GM18498 (cell line): Measurements from ENCODE around the gene HIBCH.
"Not testable (repeated sequence)": the region's sequence is repeated elsewhere in the genome, so short reads cannot be mapped to it uniquely, and the experiment has no call there.

ENCODE experiments used
- ATAC-seq: cut with Tn5 transposase; IDR thresholded peaks from one replicate; pipeline ENCODE4 v1.9.1; 2021; ENCODE audit warnings: mild to moderate bottlenecking, moderate library complexity; ENCODE audit not compliant: unreplicated experiment

The HIBCH gene

DNA sequence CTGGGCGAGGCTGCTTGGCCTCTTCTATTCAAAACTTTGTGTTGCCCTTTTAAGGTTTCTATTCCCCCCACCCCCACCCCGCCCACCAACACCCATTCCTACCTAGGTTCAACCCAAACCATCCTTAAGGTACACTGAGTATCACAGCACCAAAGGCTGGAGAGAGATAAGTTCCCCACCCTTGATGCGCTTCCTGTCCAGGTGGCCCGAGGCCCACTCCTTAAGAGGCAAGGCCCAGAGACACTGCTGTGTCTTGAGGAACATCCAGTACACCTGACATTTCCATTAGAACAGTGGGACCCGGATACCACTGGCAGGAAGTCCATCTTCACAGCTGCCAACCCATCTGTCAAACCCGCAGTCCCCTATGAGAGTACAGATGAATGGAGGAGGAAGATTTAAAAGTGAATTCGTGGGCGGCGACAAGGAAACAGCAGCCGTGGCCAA is 23.5 kb upstream of the HIBCH start:
- no peak for ATAC-seq

DNA sequence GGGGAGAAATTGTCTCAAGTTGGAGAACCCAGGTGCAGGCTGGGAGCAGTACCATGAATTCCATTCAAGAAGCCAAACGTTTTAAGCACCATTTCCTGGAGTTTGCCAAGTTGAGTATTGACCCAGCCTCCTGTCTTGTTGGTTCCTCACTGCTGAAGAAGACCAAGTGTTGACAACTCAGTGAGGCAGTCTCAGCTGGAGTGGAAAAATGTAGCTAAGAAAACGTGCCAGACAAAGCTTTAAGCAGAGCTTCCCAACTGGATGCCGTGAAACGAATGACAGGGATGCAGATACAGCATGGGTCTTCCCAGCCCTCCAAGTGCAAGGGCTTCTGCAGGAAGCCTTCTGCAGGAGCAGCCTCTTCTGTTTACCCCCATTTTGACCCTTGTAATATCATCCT is 23.0 kb upstream of the HIBCH start:
- ATAC-seq = no peak

DNA sequence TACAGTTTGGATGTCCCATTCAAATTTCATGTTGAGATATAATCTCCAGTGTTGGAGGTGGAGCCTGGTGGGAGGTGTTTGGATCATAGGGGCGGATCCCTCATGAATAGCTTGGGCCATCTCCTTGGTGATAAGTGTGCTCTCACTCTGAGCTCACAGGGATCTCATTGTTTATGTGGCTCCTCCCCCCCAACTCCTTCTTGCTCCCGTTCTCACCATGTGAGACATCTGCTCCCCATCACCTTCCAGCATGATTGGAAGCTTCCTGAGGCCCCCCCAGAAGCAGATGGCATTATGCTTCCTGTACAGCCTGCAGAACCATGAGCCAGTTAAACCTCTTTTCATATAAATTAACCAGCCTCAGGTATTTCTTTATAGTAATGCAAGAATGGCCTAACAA is 20.7 kb upstream of the HIBCH start:
- ATAC-seq = no peak

DNA sequence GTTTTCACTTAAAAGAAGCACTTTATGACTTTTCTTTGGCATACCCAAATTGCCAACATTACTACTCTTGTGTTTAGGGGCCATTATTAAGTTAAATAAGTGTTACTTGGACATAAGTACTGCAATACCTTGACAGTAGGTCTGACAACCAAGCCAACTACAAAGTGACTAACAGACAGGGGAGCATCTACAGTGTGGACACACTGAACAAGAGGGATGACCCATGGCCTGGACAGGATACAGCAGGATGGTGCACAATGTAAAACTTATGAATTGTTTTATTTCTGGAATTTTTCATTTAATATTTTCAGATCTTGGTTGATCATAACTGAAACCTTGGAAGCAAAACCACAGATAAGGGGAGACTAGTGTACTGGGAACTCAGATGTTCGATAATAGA is 19.8 kb upstream of the HIBCH start:
- no peak for ATAC-seq

DNA sequence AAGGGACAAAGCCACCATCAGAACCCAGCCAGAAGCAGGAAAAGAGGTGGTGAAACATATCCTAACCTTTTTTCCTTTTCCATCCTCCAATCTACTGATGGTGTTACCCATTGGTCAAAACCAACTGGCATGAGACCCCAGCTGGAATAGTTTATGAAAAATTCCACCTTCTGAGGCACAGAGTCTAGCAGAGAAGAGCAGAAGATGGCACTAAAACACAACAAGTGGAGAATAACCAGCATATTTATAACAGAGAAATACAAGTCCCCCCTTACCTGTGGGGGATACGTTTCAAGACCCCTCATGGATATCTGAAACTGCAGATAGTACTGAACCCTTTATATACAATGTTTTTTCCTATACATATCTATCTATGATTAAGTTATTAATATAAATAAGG is 18.8 kb upstream of the HIBCH start:
- no peak for ATAC-seq

DNA sequence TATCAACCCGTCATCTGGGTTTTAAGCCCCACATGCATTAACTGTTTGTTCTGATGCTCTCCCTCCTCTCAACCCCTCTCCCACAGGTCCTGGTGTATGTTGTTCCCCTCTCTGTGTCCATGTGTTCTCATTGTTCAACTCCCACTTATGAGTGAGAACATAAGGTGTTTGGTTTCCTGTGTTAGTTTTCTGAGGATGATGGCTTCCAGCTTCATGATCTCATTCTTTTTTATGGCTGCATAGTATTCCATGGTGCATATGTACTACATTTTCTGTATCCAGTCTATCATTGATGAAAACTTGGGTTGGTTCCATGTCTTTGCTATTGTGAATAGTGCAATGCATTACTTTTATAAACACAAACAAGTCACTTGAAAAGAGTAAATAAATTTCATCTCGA is 16.8 kb upstream of the HIBCH start:
- ATAC-seq = no peak

DNA sequence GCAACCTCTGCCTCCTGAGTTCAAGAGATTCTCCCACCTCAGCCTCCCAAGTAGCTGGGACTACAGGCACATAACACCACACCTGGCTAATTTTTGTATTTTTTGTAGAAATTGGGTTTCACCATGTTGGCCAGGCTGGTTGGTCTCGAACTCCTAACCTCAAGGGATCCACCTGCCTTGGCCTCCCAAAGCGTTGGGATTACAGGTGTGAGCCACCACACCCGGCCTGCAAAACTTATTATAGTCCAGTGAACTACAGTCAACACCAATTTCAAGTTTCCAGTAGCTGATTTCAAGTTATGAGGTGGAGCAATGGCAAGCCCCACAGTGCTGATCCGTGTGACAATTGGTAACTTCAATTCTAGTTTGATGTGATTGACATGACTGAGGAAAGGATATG is 16.0 kb upstream of the HIBCH start:
- not testable (repeated sequence) for ATAC-seq

DNA sequence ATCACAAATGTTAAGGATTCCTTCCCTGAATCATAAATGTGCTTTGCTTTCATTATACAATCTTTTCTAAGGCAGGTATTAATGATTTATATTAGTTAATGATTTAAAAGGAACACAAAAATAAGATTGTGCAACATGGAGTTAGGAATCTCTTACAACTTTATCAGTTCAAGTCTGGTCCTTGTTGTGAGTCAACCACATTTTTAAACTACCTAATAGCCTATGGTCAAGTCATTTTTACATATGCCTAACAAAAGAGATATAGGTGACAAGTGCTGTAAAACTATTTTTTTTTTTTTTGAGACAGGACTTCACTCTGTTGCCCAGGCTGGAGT is 15.6 kb upstream of the HIBCH start:
- ATAC-seq = no peak

DNA sequence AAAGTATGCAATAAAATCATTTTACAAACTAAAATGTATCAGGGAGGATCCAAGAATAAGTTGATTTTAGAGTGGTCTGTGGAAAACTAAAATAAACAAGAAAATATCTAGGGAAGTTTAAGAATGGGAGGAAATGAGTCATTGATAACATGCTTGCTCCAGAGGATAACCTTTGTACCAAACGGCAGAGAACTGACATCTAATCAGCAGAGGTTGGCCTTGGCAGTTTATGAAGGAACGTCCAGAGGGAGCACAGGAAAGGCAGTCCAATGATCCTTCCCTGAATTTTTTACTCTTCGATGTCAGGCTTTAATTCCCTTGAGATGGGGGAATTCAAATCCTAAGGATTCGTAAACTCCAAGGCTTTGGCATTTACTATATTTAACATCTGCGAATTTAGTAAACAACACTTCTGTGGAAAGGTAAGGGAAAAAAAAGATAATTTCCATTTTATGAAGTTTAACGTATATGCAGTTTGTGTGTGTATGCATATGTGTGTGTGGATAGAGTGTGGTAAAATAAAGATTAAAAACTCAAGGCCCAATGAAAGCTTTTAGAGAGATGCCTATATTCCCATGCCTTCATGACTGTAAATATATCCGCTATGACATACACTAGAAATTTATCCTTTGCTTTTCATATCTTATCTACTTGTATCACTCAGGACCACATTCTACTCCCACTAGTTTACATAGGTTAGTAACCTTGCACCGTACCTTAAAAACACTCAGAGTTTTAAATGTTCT is 15.0 kb upstream of the HIBCH start:
- no peak for ATAC-seq

DNA sequence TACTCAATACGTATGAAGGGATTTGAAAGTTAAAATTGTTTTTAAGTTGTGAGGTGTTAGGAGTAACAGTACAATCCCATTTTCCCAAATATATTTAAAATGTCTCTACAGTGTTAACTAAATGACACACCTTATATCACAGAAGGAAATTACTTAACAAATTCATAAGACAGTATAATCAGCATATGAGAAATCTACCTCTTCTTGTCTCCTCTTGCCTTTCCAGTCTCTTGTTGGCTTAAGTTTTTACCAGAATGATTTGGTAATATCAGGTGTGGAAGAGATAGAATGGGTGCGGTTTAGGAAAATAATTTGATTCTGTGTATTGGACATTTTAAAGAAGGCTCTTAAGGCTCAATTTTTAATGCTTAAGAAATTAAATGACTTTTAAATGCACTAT is 14.3 kb upstream of the HIBCH start:
- ATAC-seq = no peak

DNA sequence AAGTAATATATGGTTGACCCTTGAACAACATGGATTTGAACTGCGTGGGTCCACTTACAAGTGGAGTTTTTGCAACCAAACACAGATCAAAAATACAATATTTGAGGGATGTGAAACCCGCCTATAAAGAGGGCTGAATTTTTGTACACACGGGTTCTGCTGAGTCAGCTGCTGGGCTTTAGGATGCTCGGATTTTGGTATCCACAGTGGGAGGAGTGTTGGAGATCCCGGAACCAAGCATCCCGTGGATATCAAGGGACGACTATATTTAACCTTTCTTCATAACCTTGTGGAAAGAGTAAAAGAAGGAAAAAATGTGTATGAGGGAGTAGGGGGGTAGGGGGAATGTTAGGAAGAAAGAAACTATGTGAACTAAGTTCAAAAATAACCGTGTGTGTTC is 13.8 kb upstream of the HIBCH start:
- no peak for ATAC-seq

DNA sequence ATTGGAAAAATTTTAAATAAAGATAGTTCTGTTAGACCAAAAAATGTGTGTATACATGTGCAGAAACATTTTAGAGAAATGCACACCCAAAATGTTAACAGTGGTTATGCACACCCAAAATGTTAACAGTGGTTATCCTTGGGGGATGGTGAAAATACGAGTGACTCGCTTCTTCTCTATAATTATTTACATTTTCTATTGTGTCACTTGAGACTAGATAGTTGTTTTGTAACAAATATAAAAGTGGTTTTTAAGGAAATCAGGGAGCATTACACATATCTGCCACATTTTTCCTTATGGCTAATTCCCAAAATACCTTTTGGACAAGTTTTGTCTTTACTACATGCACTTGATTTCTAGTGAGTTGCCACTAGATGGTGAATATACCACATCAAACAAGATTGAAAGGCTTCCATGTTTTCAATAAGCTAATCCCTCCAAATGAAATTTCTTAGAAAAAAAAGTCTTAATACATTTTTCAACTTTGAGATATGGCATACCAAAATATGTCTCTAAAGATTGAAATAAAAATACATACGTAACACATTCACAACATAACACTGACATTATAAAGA is 9.0 kb upstream of the HIBCH start:
- ATAC-seq = no peak

DNA sequence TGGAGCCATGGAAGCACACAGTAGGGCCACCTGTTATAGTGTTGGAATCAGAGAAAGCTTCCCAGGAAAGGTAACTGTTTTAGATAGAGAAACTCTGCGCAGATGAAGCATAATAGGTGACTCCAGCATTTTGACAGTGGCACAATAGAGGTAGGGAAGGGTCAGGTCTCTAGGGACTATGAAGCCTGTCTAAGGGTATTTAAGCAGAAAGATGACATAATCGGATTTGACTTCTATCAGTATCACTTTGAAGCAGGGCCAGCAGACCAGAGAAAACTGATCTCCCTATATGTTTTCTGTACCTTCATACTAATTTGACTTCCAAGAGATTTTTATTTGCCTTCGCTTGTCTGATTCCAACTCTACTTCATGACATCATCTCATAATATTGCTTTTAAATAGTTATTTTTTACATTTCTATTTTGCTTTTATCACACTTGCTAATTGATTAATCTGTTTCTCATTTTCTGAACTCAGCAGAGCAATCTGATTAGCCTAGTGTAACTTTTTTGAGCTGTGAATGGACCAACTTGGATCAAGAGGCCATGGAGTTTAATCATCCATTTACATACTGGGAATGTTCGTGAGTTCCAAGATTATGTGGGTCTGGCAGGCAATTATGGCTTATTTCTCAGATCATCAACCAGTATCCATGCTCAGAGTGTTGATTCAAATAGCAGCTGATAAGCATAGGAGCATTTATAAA is 8.4 kb upstream of the HIBCH start:
- no peak for ATAC-seq

DNA sequence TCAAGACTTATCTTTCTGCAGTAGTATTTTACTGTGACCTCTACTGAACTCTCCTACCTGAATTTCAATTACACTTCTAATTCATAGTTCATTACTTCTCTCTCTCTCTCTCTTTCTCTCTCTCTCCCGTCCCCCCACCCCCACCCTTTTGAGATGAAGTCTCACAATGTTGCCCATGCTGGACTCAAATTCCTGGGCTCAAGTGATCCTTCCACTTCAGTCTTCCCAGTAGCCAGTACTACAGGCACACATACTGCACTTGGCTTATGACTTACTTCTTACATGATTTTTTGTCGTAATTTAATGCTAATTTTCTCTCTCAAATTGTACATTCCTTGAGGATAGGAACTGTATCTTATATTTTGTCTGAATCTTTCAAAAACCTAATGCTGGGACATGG is 6.0 kb upstream of the HIBCH start:
- ATAC-seq = no peak

DNA sequence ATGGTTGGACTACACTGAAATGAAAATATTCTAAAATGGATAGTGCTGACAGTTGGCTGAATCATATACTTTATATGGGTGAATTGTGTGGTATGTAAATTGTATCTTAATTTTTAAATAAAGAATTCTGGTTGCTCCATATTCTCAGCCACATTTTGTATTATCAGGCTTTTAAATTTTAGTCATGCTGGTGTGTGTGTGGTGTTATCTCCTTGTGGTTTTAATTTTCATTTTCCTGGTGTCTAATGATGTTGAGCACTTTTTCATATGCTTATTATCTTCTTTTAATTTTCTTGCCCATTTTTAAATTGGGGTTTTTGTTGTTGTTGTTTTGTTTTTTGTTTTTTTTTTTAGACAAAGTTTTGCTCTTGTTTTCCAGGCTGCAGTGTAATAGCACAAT is 3.8 kb upstream of the HIBCH start:
- ATAC-seq = no peak

DNA sequence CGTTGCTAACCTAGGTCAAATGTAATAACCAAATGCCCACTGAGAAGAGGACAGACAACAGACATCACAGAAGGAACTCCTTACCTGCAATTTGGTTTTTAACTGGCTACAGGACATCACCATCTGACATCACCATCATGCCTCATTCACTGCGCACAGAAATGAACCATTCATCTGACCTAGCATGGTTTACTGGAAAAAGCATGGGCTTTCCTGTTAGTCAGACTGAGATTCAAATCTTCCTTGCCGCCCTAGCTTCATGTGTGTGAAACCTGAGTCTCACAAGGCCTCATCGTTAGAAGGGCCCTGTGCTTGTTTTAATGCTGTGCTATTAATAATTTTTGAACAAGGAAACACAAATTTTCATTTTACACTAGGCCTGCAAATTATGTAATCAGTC is 1.1 kb upstream of the HIBCH start:
- ATAC-seq = no peak

DNA sequence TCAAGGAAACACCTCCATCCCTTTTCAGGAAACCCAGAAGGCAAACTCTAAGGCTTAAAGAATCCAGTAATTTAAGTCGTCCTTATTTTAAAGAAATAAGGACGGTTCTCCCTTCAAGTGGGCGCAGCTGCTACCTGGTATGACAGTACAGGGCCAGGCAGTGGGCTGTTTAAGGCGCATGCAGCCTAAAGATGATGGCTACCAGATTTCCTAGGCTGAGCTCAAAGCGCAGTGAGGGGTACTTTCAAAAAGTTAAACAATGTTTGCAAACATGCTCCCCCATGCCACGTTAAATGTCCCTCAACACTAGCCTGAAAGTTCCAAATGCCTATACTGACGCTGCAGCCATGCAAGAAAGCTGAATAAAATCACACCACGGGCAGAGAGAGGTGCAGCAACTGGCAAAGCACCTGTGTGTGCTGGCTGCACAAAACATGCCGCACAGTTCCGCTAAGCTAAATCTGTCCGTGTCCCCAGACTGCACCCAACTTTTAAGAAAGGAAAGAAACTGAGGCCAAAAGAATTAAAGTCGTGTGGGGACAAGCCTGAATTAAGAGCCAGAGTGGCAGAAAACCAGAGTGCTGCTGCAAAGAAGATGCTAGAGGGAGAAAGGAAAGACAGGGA is 583 bp downstream of the HIBCH start:
- peak; percentile 44 for ATAC-seq

DNA sequence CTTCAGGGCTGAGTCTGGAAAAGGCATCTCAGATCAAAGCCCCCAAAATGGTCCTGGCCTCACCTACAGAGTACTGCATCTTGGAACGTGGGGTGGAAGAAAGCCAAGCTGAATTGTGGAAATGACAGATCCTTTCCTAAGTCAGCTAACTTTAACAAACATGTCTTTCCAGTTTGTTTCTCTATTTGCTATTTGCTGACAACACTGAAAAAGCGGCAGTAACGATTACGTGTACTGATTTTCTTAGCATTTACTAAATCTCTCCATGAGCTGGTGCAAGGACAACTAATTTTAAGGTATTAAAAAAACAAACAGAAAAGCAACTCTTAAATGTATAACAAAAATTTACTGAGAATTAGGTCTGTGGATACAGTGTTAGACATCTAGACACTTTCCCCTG is 1.1 kb downstream of the HIBCH start:
- no peak for ATAC-seq

DNA sequence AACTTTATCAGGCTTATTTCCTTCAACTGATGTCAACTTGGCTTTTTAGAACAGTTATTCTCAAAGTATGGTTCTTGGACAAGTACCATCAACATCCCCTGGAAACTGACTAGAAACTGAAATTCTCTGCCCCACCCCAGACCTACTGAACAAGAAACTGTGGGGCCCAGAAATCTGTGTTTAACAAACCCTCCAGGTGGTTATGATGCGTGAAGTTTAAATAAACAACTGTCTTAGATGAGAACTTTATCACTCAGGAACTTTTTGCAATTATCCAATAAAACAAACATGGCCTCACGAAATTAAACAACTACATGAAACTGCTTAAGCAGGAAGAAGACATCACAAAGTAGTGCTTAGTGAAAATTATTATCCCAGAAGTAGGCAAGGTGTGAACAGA is 4.4 kb downstream of the HIBCH start:
- no peak for ATAC-seq

DNA sequence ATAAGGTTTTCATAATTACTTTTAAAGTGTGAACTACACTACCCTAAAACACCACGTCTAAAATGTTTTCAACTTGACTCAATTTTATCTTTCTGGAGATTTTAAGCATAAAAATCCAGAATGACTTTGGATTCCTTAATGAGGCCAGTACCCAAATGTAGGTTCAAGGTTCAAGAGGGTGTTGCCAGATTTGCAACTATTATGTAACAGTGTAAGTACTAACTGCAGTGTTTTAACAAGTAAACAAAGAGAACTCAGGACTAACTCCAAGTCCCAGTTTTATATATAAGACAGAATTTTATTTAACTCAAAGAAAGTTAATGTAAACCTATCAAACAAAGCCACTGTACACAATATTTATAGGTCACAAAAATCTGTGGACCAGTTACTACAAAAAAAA is 5.7 kb downstream of the HIBCH start:
- no peak for ATAC-seq

DNA sequence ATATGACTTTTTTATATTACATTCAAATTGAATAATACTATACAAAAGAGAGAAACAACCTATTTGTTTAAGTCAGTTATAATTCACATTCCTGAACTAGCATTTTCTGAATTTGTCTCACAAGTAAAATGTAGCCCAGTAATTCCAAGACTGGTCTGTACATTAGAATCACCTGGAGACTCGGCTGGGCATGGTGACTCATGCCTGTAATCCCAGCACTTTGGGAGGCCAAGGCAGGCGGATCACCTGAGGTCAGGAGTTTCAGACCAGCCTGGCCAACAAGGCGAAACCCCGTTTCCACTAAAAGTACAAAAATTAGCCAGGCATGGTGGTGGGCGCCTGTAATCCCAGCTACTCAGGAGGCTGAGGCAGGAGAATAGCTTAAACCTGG is 7.0 kb downstream of the HIBCH start:
- not testable (repeated sequence) for ATAC-seq
